Measurements from ENCODE around the gene TRPM4.

Gene TRPM4

DNA sequence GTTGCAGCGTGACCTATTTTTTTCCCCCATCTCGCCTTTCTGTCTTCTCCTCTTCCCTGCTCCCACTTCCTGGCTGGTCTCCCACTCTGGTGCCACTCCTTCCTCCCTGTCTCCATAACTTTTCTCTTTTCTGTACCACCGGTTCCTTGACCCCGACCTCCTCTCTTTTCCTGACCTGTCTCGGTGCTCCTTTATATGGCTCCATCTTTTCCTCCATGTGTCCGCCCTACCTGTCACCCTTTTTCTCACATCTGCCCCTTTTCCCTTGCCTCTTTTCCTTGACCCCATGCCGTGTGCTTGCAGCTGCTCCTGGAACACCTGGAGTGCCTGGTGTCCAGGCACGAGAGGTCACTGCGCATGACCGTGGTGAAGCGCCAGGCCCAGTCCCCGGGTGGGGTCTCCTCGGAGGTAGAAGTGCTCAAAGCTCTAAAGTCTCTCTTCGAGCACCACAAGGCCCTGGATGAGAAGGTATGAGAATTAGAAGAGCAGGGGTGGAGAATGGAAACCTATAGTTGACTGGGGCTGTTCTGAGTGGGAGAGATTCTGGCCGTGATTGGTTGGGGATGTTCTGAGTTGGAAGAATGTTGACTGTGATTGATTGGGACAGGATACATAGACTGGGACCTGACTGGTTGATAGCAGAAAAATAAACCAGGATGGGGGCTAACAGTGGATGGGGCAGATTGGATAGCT lies 28.9 kb upstream of the TRPM4 start:
- no peaks in the 10 kb centered on the region for H3K27me3 ChIP-seq (ENCODE audit: insufficient read depth, low read length, poor library complexity, severe bottlenecking)
- H3K79me2 ChIP-seq (ENCODE audit: insufficient read depth, low read length): no peaks in the 10 kb centered on the region
- no peaks in the 10 kb centered on the region for H3K9me2 ChIP-seq (replicated peaks; ENCODE audit: low read depth, low read length)
- peaks cover 9% of the 10 kb centered on the region for H3K4me1 ChIP-seq (ENCODE audit: insufficient read depth, low read length, poor library complexity, severe bottlenecking)
- peak overlapping the region; percentile 54 for H3K9ac ChIP-seq (ENCODE audit: low read depth, low read length, poor library complexity, severe bottlenecking)
- H3K4me3 ChIP-seq (ENCODE audit: low read length, poor library complexity, severe bottlenecking): peak overlapping the region; percentile 69
- H3K36me3 ChIP-seq (ENCODE audit: insufficient read depth, low read length): no peaks in the 10 kb centered on the region
- H3K4me2 ChIP-seq (ENCODE audit: low read depth, low read length, poor library complexity, severe bottlenecking): peak overlapping the region; percentile 83
- H3F3A ChIP-seq (ENCODE audit: low read depth): no peaks in the 10 kb centered on the region
- TF ChIP-seq, protein P1, sequence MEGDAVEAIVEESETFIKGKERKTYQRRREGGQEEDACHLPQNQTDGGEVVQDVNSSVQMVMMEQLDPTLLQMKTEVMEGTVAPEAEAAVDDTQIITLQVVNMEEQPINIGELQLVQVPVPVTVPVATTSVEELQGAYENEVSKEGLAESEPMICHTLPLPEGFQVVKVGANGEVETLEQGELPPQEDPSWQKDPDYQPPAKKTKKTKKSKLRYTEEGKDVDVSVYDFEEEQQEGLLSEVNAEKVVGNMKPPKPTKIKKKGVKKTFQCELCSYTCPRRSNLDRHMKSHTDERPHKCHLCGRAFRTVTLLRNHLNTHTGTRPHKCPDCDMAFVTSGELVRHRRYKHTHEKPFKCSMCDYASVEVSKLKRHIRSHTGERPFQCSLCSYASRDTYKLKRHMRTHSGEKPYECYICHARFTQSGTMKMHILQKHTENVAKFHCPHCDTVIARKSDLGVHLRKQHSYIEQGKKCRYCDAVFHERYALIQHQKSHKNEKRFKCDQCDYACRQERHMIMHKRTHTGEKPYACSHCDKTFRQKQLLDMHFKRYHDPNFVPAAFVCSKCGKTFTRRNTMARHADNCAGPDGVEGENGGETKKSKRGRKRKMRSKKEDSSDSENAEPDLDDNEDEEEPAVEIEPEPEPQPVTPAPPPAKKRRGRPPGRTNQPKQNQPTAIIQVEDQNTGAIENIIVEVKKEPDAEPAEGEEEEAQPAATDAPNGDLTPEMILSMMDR (conservative IDR thresholded peaks at IDR 0.05; ENCODE audit: low read length): no peak
- TF ChIP-seq EZH2phosphoT487 (IDR thresholded peaks at IDR 0.05; ENCODE audit: borderline replicate concordance): no peak
- no peaks in the 10 kb centered on the region for H3K9me3 ChIP-seq (ENCODE audit: insufficient read depth, low read depth, low read length)
- no peaks in the 10 kb centered on the region for H4K20me1 ChIP-seq (ENCODE audit: insufficient read depth, low read length, poor library complexity, severe bottlenecking)
- H2AFZ ChIP-seq (ENCODE audit: low read length): peak overlapping the region; percentile 97; the same call in 1 of the 2 replicates

DNA sequence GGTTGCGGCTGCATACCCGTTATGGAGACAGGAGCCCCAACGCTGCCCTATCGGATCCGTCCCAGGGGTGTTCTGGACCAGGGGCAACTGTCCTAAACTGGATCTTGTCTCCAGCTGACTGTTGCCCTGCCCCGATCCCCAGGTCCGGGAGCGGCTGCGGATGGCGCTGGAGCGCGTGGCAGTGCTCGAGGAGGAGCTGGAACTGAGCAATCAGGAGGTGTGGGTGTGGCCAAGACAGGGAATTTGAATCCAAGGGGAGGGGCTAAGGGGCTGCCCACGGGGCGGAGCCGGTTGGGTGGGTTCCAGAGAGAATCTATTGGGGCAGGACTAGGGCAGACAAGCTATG lies 28.4 kb upstream of the TRPM4 start:
- Histone ChIP-seq H3K27me3 (ENCODE audit: insufficient read depth, low read length, poor library complexity, severe bottlenecking) (no peaks in the 10 kb centered on the region), H3F3A (ENCODE audit: low read depth) (no peaks in the 10 kb centered on the region), H3K4me1 (ENCODE audit: insufficient read depth, low read length, poor library complexity, severe bottlenecking) (peaks cover 9% of the 10 kb centered on the region), H3K4me3 (ENCODE audit: low read length, poor library complexity, severe bottlenecking) (peak overlapping the region; percentile 69), H3K9me3 (ENCODE audit: insufficient read depth, low read depth, low read length) (no peaks in the 10 kb centered on the region), H2AFZ (ENCODE audit: low read length) (no peak overlapping the region), H3K9me2 (replicated peaks; ENCODE audit: low read depth, low read length) (no peaks in the 10 kb centered on the region), H3K36me3 (ENCODE audit: insufficient read depth, low read length) (no peaks in the 10 kb centered on the region), H3K4me2 (ENCODE audit: low read depth, low read length, poor library complexity, severe bottlenecking) (peak overlapping the region; percentile 83), H3K9ac (ENCODE audit: low read depth, low read length, poor library complexity, severe bottlenecking) (peak overlapping the region; percentile 54), H3K79me2 (ENCODE audit: insufficient read depth, low read length) (no peaks in the 10 kb centered on the region), H4K20me1 (ENCODE audit: insufficient read depth, low read length, poor library complexity, severe bottlenecking) (no peaks in the 10 kb centered on the region)
- TF ChIP-seq, protein P1 (conservative IDR thresholded peaks at IDR 0.05; ENCODE audit: low read length): no peak
- TF ChIP-seq EZH2phosphoT487 (IDR thresholded peaks at IDR 0.05; ENCODE audit: borderline replicate concordance): no peak

DNA sequence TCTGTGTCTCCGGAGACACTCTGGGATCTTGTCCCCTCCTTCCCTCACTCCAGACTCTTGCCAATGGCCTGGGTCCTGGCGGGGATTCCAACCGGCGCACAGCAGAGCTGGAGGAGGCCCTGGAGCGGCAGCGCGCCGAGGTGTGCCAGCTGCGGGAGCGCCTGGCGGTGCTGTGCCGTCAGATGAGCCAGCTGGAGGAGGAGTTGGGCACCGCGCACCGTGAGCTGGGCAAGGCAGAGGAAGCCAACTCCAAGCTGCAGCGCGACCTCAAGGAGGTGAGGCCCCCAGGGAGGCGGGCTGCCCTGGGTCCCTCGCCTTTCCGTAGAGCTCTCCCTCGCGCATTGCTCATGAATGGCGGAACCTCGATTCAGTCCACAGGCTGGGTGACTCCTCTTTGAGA lies 27.3 kb upstream of the TRPM4 start:
- Histone ChIP-seq H3K4me2 (ENCODE audit: low read depth, low read length, poor library complexity, severe bottlenecking) (no peak overlapping the region), H3K9ac (ENCODE audit: low read depth, low read length, poor library complexity, severe bottlenecking) (no peak overlapping the region), H3K9me3 (ENCODE audit: insufficient read depth, low read depth, low read length) (no peaks in the 10 kb centered on the region), H3K4me1 (ENCODE audit: insufficient read depth, low read length, poor library complexity, severe bottlenecking) (peaks cover 9% of the 10 kb centered on the region), H2AFZ (ENCODE audit: low read length) (no peak overlapping the region), H4K20me1 (ENCODE audit: insufficient read depth, low read length, poor library complexity, severe bottlenecking) (no peaks in the 10 kb centered on the region), H3K9me2 (replicated peaks; ENCODE audit: low read depth, low read length) (no peaks in the 10 kb centered on the region), H3K36me3 (ENCODE audit: insufficient read depth, low read length) (no peaks in the 10 kb centered on the region), H3K79me2 (ENCODE audit: insufficient read depth, low read length) (no peaks in the 10 kb centered on the region), H3K4me3 (ENCODE audit: low read length, poor library complexity, severe bottlenecking) (no peak overlapping the region), H3F3A (ENCODE audit: low read depth) (no peaks in the 10 kb centered on the region), H3K27me3 (ENCODE audit: insufficient read depth, low read length, poor library complexity, severe bottlenecking) (no peaks in the 10 kb centered on the region)
- TF ChIP-seq, protein P1 (conservative IDR thresholded peaks at IDR 0.05; ENCODE audit: low read length): no peak
- TF ChIP-seq EZH2phosphoT487 (IDR thresholded peaks at IDR 0.05; ENCODE audit: borderline replicate concordance): no peak

Measured in Loucy (cell line).